ENCODE data around the gene USPL1.

DNA sequence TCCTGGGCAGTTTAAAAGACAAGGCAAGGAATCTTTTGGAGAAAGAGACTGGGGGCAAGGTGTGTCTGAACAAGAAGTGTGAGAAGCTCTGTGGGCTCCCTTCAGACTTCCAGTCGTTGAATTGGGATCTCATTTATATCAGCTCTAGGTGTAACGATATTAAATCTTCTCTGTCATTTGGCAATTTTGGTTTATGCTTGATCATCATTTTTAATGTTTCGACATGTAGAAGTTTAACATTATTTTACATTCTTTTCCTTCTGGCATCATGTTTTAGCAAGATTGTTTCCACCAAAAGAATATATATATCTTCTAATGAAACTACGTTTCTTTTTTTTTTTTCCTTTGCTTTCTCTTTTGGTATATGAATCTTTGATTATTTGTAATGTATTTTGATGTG, 49.3 kb downstream of the USPL1 start:
- TF ChIP-seq, protein P1, sequence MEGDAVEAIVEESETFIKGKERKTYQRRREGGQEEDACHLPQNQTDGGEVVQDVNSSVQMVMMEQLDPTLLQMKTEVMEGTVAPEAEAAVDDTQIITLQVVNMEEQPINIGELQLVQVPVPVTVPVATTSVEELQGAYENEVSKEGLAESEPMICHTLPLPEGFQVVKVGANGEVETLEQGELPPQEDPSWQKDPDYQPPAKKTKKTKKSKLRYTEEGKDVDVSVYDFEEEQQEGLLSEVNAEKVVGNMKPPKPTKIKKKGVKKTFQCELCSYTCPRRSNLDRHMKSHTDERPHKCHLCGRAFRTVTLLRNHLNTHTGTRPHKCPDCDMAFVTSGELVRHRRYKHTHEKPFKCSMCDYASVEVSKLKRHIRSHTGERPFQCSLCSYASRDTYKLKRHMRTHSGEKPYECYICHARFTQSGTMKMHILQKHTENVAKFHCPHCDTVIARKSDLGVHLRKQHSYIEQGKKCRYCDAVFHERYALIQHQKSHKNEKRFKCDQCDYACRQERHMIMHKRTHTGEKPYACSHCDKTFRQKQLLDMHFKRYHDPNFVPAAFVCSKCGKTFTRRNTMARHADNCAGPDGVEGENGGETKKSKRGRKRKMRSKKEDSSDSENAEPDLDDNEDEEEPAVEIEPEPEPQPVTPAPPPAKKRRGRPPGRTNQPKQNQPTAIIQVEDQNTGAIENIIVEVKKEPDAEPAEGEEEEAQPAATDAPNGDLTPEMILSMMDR (IDR thresholded peaks at IDR 0.05), result no peak
- TF ChIP-seq POLR2A (IDR thresholded peaks at IDR 0.05), result no peak
- TF ChIP-seq POLR2AphosphoS5 (IDR thresholded peaks at IDR 0.05; ENCODE audit: insufficient read depth in 1 of 2, low read depth in 1 of 2), result no peak
